HFF-Myc (cell line): ENCODE results near the gene ADRB2.
"Not testable (repeated sequence)": the region's sequence is repeated elsewhere in the genome, so short reads cannot be mapped to it uniquely, and the experiment has no call there.

Source experiments
- DNase-seq: peaks from one replicate; pipeline ENCODE4 v3.0.0-alpha.2; 2011; ENCODE audit warnings: low read depth; ENCODE audit errors: extremely low read depth
- H3K4me3 ChIP-seq: replicated peaks from 2 replicates; pipeline ENCODE4 v1.5.1; 2011; ENCODE audit warnings: low read depth, mild to moderate bottlenecking, control low read depth, low read length
- CTCF ChIP-seq: IDR thresholded peaks from 2 replicates; pipeline ENCODE4 v1.5.1; 2012; ENCODE audit warnings: mild to moderate bottlenecking, low read depth, low read length, control low read depth; ENCODE audit errors: missing control alignments

Gene ADRB2

GRCh38 chr5:148794729-148795561 is 31.5 kb upstream of the ADRB2 start:
- no peak for TF ChIP-seq CTCF
- DNase-seq: no peak
- no peak overlapping the region for H3K4me3 ChIP-seq

- TF ChIP-seq CTCF: no peak
- H3K4me3 ChIP-seq: no peak overlapping the region
- DNase-seq: no peak
These were observed 29.5 kb upstream of the ADRB2 start for GRCh38 chr5:148796936-148797335.

GRCh38 chr5:148798786-148799185 is 27.6 kb upstream of the ADRB2 start:
- no peak for TF ChIP-seq CTCF

GRCh38 chr5:148799737-148800527 is 26.5 kb upstream of the ADRB2 start:
- no peak for DNase-seq
- TF ChIP-seq CTCF: no peak
- no peak overlapping the region for H3K4me3 ChIP-seq

More at GRCh38 chr5:148798786-148799185, 27.6 kb upstream of the ADRB2 start:
- no peak for DNase-seq
- H3K4me3 ChIP-seq: no peak overlapping the region

GRCh38 chr5:148801682-148802276 is 24.6 kb upstream of the ADRB2 start:
- DNase-seq: no peak
- no peak for TF ChIP-seq CTCF
- H3K4me3 ChIP-seq: no peak overlapping the region

- not testable (repeated sequence) for DNase-seq, H3K4me3 ChIP-seq
These were observed 23.0 kb upstream of the ADRB2 start for GRCh38 chr5:148803451-148803850.

GRCh38 chr5:148804393-148804792 is 22.0 kb upstream of the ADRB2 start:
- TF ChIP-seq CTCF: no peak
- H3K4me3 ChIP-seq: no peak overlapping the region
- DNase-seq: no peak
